HG02623 (cell line): Measurements from ENCODE around the gene CYBA.
A peak's percentile ranks its signal among the peaks of the same experiment; 100 is the strongest.
"Not testable (repeated sequence)": the region's sequence is repeated elsewhere in the genome, so short reads cannot be mapped to it uniquely, and the experiment has no call there.

Experiments used
- ATAC-seq: cut with Tn5 transposase; IDR thresholded peaks from one replicate; pipeline ENCODE4 v1.9.1; 2021; ENCODE audit warnings: moderate library complexity; ENCODE audit not compliant: unreplicated experiment

CYBA gene

GRCh38 chr16:88686439-88687253 lies 35.8 kb upstream of the CYBA start, which contains the start of gene SNAI3:
TSS of gene SNAI3 (minus strand) at chr16:88686507. CDS start at chr16:88686406, 101 bp downstream.
- ATAC-seq: peak; percentile 64

GRCh38 chr16:88686062-88686438 lies 35.2 kb upstream of the CYBA start:
- no peak for ATAC-seq

GRCh38 chr16:88685156-88686061 lies 34.6 kb upstream of the CYBA start:
- no peak for ATAC-seq

GRCh38 chr16:88684569-88685155 lies 33.8 kb upstream of the CYBA start:
- no peak for ATAC-seq

- ATAC-seq: peak; percentile 61
These were observed 31.0 kb upstream of the CYBA start for GRCh38 chr16:88681709-88682451.

GRCh38 chr16:88681084-88681680 lies 30.3 kb upstream of the CYBA start:
- no peak for ATAC-seq

GRCh38 chr16:88680554-88681083 lies 29.8 kb upstream of the CYBA start:
- no peak for ATAC-seq

GRCh38 chr16:88678224-88678979 lies 27.5 kb upstream of the CYBA start:
- ATAC-seq: no peak

- no peak for ATAC-seq
These were observed 26.9 kb upstream of the CYBA start for GRCh38 chr16:88677721-88678120.

GRCh38 chr16:88676502-88677242 lies 25.8 kb upstream of the CYBA start:
- no peak for ATAC-seq

GRCh38 chr16:88673716-88674379 lies 23.0 kb upstream of the CYBA start:
- no peak for ATAC-seq

GRCh38 chr16:88672776-88673175 lies 21.9 kb upstream of the CYBA start:
- ATAC-seq: no peak

- no peak for ATAC-seq
These were observed 21.0 kb upstream of the CYBA start for GRCh38 chr16:88671806-88672205.

- ATAC-seq: no peak
These were observed 19.1 kb upstream of the CYBA start for GRCh38 chr16:88669980-88670379.

- not testable (repeated sequence) for ATAC-seq
These were observed 18.6 kb upstream of the CYBA start for GRCh38 chr16:88669493-88669892.

GRCh38 chr16:88667461-88667860 lies 16.6 kb upstream of the CYBA start:
- ATAC-seq: no peak

- ATAC-seq: no peak
These were observed 14.7 kb upstream of the CYBA start for GRCh38 chr16:88665570-88665969.

- no peak for ATAC-seq
These were observed 14.3 kb upstream of the CYBA start for GRCh38 chr16:88665148-88665547.
